HG03575 (cell line): ENCODE data around the gene YPEL4.
"Not testable (repeated sequence)": the region's sequence is repeated elsewhere in the genome, so short reads cannot be mapped to it uniquely, and the experiment has no call there.

ENCODE experiments used
- ATAC-seq: cut with Tn5 transposase; IDR thresholded peaks from one replicate; pipeline ENCODE4 v1.9.1; 2021; ENCODE audit not compliant: unreplicated experiment, insufficient number of reproducible peaks, low FRiP score; ENCODE audit errors: extremely low read depth

YPEL4 gene, protein sequence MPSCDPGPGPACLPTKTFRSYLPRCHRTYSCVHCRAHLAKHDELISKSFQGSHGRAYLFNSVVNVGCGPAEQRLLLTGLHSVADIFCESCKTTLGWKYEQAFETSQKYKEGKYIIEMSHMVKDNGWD

GRCh38 chr11:57649826-57650738 lies at the start of gene YPEL4:
Gene YPEL4, minus strand, starts transcription at chr11:57649912. Its CDS starts 2,805 bp downstream, at chr11:57647107.
- no peak for ATAC-seq

DNA sequence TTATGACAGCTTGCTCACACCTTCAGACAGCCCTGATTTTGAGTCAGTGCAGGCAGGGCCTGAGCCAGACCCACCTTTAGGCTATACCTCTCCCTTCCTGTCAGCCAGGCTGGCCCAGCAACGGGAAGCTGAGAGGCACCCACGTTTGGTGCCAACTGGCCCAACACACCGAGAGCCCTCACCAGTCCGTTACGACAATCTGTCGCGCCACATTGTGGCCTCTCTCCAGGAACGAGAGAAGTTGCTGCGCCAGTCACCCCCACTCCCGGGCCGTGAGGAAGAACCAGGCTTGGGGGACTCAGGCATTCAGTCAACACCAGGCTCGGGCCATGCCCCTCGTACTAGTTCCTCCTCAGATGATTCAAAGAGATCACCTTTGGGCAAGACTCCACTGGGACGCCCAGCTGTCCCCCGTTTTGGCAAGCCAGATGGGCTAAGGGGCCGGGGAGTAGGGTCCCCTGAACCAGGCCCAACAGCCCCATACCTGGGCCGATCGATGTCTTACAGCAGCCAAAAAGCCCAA lies 49.2 kb upstream of the YPEL4 start:
- no peak for ATAC-seq

DNA sequence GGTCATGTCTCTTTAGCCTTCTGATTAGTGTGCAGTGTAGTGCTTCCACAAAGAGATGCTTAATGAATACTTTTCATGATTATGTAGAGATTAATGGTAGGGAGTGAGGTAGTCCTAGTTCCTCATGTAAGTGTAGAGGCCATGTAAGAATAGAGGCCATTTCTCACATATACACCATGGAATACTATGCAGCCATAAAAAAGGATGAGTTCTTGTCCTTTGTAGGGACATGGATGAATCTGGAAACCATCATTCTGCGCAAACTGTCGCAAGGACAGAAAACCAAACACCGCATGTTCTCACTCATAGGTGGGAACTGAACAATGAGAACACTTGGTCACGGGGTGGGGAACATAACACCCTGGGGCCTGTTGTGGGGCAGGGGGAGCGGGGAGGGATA lies 40.8 kb upstream of the YPEL4 start:
- ATAC-seq: not testable (repeated sequence)

DNA sequence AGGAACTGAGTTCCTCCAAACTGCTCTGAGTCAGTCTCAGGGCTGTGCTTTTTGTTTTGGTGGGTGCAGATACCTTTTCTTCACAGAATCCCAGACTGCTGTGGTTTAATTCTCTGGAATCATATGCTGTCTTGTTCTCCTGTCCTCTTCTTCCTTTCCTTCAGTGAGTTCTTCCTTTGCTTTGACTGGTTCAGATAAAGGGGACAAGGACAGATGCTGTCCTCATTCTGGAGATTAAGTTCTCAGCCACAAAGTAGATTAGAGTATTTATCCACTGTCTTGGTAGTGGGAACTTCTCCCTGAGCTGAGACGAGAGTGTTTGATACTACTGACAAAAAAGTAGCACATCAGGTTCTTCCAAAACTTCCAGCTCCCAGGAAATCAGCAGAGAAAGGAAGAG lies 31.5 kb upstream of the YPEL4 start:
- no peak for ATAC-seq

GRCh38 chr11:57680552-57680874 lies 30.8 kb upstream of the YPEL4 start:
- ATAC-seq: no peak

DNA sequence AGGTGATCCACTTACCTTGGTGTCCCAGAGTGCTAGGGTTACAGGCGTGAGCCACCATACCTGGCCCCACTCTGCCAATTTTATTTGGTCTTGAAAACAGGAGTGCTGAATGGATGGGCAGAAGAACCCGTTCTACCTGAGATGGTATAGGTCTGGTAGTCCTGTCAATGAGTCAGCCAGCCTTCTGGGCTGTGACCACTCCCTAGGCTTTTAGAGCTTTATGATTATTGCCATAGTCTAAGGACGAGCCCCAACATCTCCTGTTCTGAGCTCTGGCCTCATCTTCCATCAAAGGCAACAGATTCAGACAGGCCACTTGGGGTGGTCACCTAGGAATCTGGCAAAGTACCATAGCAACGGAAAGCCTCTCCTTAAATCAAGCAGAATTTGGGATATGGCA lies 29.7 kb upstream of the YPEL4 start:
- no peak for ATAC-seq

DNA sequence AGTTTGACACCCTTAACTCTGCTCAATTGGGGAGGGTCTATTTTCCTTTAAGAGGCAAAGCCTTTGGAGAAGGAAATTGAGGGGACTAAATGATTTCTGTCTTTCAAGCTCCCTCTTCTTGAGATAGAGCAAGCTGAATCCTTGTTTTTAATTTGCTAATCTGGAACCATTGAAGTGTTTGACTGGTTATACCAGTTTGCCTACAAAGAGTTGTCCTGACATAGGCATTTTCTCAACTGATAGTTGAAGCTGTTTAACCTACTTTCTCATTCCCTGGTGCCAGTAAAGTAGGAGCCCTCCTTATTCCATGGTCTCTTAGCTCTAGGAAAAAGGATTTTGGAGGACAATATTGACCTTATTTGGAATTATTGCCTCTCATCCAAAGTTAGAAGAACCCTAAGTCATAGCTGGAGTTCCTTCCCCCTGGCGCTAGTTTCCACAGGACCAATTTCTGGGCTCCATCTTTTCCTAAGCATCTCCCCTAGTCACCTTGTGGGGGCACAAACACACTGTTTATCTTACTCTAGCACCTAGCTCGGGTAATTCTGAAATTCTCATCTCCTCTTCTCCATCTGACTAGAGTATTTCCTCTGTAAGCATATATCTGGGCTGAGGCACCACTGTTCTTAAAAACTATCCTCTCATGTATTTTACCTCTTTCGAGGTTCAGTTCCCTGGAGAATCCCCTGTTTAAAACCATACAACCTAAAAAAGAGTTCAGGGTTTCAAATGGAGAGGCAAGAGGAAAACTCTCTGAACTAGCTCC lies 25.6 kb upstream of the YPEL4 start:
- no peak for ATAC-seq

DNA sequence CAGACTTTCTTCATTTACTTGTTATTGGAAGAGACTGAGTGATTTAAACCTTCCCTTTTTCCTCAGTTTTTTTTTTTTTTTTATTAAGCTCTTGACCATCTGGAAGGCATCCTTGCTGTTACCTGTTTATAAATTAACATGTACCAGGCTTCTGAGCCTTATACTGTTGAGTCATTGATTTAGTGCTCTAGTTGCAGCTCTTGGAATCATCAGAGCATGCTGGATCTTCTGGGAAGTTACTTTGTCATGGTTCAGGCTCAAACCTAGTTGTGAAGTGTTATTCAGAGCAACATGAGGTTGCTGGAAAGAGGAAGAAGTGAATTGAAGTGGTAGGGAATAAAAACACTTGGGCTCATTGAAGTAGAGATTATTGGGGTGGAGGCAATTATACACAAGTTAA lies 24.5 kb upstream of the YPEL4 start:
- ATAC-seq: no peak

DNA sequence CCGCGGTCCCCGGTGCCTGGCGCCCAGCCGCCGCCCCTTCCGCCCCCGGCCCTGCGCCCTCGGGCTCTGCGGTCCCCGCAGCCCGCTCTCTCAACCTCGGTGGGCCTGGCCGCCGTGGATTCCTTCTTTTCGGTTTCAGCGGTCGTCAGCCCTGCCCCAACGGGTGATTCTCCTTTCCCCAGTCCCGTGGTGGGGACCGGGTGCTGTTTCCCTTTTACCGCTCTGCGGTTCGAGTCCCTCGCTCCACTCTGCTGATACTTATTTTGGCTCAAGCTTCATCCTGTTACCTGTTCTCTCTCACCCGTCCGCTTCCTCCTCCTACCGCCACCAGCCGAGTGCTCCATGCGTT lies 18.7 kb upstream of the YPEL4 start:
- no peak for ATAC-seq

GRCh38 chr11:57667736-57668433 lies 18.2 kb upstream of the YPEL4 start, which contains the start of gene ZDHHC5:
Gene ZDHHC5, plus strand, starts transcription at chr11:57668114. Its CDS starts 4,977 bp downstream, at chr11:57673091.
- peak; percentile 64 for ATAC-seq

DNA sequence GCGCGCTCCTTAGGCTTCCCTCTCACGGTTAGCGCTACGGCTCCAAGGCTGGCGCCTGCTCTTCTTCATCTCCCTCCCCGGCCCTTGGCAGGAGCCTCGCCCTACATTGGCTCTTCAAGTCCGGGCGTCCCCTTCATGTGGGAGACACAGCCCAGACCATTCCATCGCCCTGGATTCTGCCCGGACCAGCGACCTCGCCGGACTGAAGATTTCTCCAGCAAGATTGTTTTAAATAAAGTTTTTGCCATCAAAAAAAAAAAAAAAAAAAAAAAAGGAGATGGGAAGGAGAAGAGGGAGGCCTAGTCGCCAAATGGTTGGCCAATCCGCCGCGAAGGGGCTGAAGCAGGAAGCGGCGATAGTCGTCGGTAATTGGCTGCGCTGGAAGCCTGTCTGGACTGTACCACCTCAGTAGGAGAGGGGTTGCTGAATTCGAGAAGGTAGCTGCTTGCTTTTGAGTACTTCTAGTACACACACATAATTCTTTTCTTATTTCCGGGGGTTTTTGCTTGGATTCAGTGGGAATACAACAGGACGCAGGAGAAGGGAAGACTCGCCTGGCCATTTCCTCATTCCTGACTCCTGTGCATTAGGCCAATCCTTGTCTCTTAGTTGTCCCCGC lies 17.5 kb upstream of the YPEL4 start:
- ATAC-seq: peak; percentile 64

GRCh38 chr11:57663975-57664374 lies 14.3 kb upstream of the YPEL4 start:
- no peak for ATAC-seq

- no peak for ATAC-seq
Observed at GRCh38 chr11:57662893-57663292, 13.2 kb upstream of the YPEL4 start.

DNA sequence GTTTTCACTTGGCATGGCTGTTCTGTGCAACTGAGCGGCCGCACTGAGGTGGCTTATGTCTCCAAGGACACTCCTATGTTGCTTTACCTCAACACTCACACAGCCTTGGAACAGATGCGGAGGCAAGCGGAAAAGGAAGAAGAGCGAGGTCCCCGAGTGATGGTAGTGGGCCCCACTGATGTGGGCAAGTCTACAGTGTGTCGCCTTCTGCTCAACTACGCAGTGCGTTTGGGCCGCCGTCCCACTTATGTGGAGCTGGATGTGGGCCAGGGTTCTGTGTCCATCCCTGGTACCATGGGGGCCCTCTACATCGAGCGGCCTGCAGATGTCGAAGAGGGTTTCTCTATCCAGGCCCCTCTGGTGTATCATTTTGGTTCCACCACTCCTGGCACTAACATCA lies 10.0 kb upstream of the YPEL4 start:
- ATAC-seq: no peak

- ATAC-seq: no peak
Observed at GRCh38 chr11:57658023-57658361, 8.3 kb upstream of the YPEL4 start.

- peak; percentile 95 for ATAC-seq
Observed at GRCh38 chr11:57657194-57658022, 7.7 kb upstream of the YPEL4 start, which contains the start of gene CLP1. Gene CLP1, plus strand, starts transcription at chr11:57657762. Its CDS starts 1,715 bp downstream, at chr11:57659477.

GRCh38 chr11:57656885-57657193 lies 7.1 kb upstream of the YPEL4 start:
- ATAC-seq: no peak

DNA sequence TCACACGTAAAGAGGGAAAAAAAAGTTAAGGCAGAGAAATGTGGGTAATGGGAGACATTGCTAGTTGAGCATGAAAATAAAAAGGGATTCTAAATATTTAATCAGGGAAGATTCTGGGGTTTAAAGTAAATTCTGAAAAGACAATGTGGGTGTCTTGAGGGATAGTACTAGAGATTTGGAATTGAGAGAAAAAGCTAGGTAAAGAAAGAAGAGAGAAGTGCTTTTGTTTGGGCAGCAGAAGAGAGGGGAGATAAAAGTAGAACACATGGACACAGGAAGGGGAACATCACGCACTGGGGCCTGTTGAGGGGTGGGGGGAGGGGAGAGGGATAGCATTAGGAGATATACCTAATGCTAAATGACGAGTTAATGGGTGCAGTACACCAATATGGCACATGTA lies 3.5 kb upstream of the YPEL4 start:
- no peak for ATAC-seq
